GM08714 (cell line): ENCODE data around the gene ZFP28.

Experiments
- H3K4me3 ChIP-seq: fragments of 200-500 bp; sonication (Bioruptor generic); 2 replicates; pipeline ENCODE4 v1.5.1; 2014; ENCODE audit warnings: mild to moderate bottlenecking, low read length, inconsistent platforms
- ZNF274 ChIP-seq: IDR thresholded peaks from 2 replicates; pipeline ENCODE4 v1.6.1; 2012; ENCODE audit warnings: mild to moderate bottlenecking, low read depth, low read length

ZFP28 gene

GRCh38 chr19:56538761-56539263 lies at the start of gene ZFP28:
ZFP28 (plus strand) TSS chr19:56538948; CDS start chr19:56539019, 71 bp downstream.
- TF ChIP-seq ZNF274 = no peak
- peak within 1 kb of the TSS; percentile 76 for H3K4me3 ChIP-seq

GRCh38 chr19:56491399-56491798 lies 47.3 kb upstream of the ZFP28 start:
- H3K4me3 ChIP-seq = no peak overlapping the region
- no peak for TF ChIP-seq ZNF274

- H3K4me3 ChIP-seq = no peak overlapping the region
- TF ChIP-seq ZNF274 = no peak
Observed at GRCh38 chr19:56504581-56504980, 34.2 kb upstream of the ZFP28 start.

GRCh38 chr19:56507446-56508289 lies 31.1 kb upstream of the ZFP28 start, which contains the start of gene ZNF471:
ZNF471 (plus strand) TSS chr19:56507855; CDS start chr19:56511572, 3,717 bp downstream.
- TF ChIP-seq ZNF274 = no peak
- peak within 1 kb of the TSS; percentile 41; the same call in 1 of the 2 replicates for H3K4me3 ChIP-seq

- no peak for TF ChIP-seq ZNF274
- H3K4me3 ChIP-seq = peak overlapping the region; percentile 41; the same call in 1 of the 2 replicates
Observed at GRCh38 chr19:56508290-56508778, 30.4 kb upstream of the ZFP28 start.

- no peak overlapping the region for H3K4me3 ChIP-seq
Observed at GRCh38 chr19:56525214-56525860, 13.4 kb upstream of the ZFP28 start.

GRCh38 chr19:56537442-56537841 lies 1.3 kb upstream of the ZFP28 start:
- H3K4me3 ChIP-seq = no peak overlapping the region; the same call in 1 of the 2 replicates
- no peak for TF ChIP-seq ZNF274

More at GRCh38 chr19:56525214-56525860, 13.4 kb upstream of the ZFP28 start:
- peak; percentile 71 for TF ChIP-seq ZNF274

- no peak for TF ChIP-seq ZNF274
- peak overlapping the region; percentile 76 for H3K4me3 ChIP-seq
Observed at GRCh38 chr19:56538254-56538760, 441 bp upstream of the ZFP28 start.

- H3K4me3 ChIP-seq = no peak overlapping the region
- TF ChIP-seq ZNF274 = no peak
Observed at GRCh38 chr19:56543776-56544175, 5.0 kb downstream of the ZFP28 start.

- H3K4me3 ChIP-seq = no peak overlapping the region
Observed at GRCh38 chr19:56547535-56547934, 8.8 kb downstream of the ZFP28 start.

GRCh38 chr19:56554272-56554869 lies 15.6 kb downstream of the ZFP28 start:
- peak; percentile 60; the same call in 1 of the 2 replicates for TF ChIP-seq ZNF274
- H3K4me3 ChIP-seq = no peak overlapping the region

More at GRCh38 chr19:56547535-56547934, 8.8 kb downstream of the ZFP28 start:
- no peak for TF ChIP-seq ZNF274

- TF ChIP-seq ZNF274 = no peak
- H3K4me3 ChIP-seq = no peak overlapping the region
Observed at GRCh38 chr19:56562766-56563165, 24.0 kb downstream of the ZFP28 start.

- TF ChIP-seq ZNF274 = no peak
- H3K4me3 ChIP-seq = peak overlapping the region; percentile 91
Observed at GRCh38 chr19:56566904-56567273, 28.1 kb downstream of the ZFP28 start.

- H3K4me3 ChIP-seq = peak within 1 kb of the TSS; percentile 91
- no peak for TF ChIP-seq ZNF274
Observed at GRCh38 chr19:56567274-56568120, 28.7 kb downstream of the ZFP28 start, which contains the start of gene ZNF470. ZNF470 (plus strand) TSS chr19:56567468; CDS start chr19:56570312, 2,844 bp downstream.
